Uterus (tissue), 4 donors: ENCODE measurements around the gene VTA1. TPM values are rescaled to one million over a fixed set of nuclear protein-coding genes. Genes with fewer than 3 reads are reported as not detected.
"Not testable (repeated sequence)": the region's sequence is repeated elsewhere in the genome, so short reads cannot be mapped to it uniquely, and the experiment has no call there.

ENCODE experiments used
- DNase-seq, 2 donors: peaks; one replicate each; pipeline ENCODE4 v3.0.0-alpha.2; 2019 to 2020
- H3K27ac ChIP-seq, 2 donors: fragments of 200-600 bp; sonication (generic); 1 replicate in 1 of 2; 2 replicates in 1 of 2; pipeline ENCODE4 v1.5.1; 2016 to 2018
- H3K27me3 ChIP-seq, 2 donors: fragments of 200-600 bp; sonication (generic); one replicate each; pipeline ENCODE4 v1.5.1; 2018 to 2019; ENCODE audit warnings: control low read depth in 1 of 2
- H3K36me3 ChIP-seq, 2 donors: fragments of 200-600 bp; sonication (generic); one replicate each; pipeline ENCODE4 v1.5.1; 2019; ENCODE audit warnings: control low read depth in 1 of 2
- H3K4me1 ChIP-seq, 2 donors: fragments of 200-600 bp; sonication (generic); one replicate each; pipeline ENCODE4 v1.5.1; 2018 to 2019; ENCODE audit warnings: control low read depth in 1 of 2
- H3K4me3 ChIP-seq, 2 donors: fragments of 200-600 bp; sonication (generic); 1 replicate in 1 of 2; 2 replicates in 1 of 2; pipeline ENCODE4 v1.5.1; 2018 to 2019; ENCODE audit warnings: mild to moderate bottlenecking in 1 of 2
- H3K9me3 ChIP-seq, 2 donors: fragments of 200-600 bp; sonication (generic); one replicate each; pipeline ENCODE4 v1.5.1; 2019; ENCODE audit warnings: control low read depth in 1 of 2
- POLR2A ChIP-seq, 2 donors: fragments of 450-650 bp; IDR thresholded peaks; one replicate each; pipeline ENCODE4 v1.6.1; 2016; ENCODE audit warnings: antibody characterized with exemption in 2 of 2, mild to moderate bottlenecking in 1 of 2, moderate library complexity in 1 of 2
- intact Hi-C: fragments of 100-400 bp; cut with DNase I; formaldehyde crosslinking; loops from one replicate; pipeline ENCODE4 v1.15.1; 2023; ENCODE audit warnings: low total_unique reads
- total RNA-seq, 4 donors: library from RNA; depleted of rRNA in 3 of 4; stranded (reverse); fragments of >200 nt in 3 of 4; gene quantifications; one replicate each; pipeline versions ENCODE4 v1.1.0 to v1.2.4, GENCODE V29; 2014 to 2023
- TF ChIP-seq, protein P1 (sequence below), 4 experiments: fragments of 200-600 bp in 2 of 4; fragments of 450-650 bp in 2 of 4; sonication (generic) in 2 of 4; IDR thresholded peaks; one replicate each; pipeline ENCODE4 v1.5.1; 2016 to 2019; ENCODE audit warnings: antibody characterized with exemption in 4 of 4, mild to moderate bottlenecking in 2 of 4, moderate library complexity in 1 of 4
- donor health status: DM: yes; HTN: yes; CAD: no.

The VTA1 gene
- total RNA-seq, 4 donors from 2014 or later, result 25.9 to 68.7 (median 38.2) TPM

- Histone ChIP-seq H3K27ac (no peak overlapping the region), H3K4me1 (peaks cover 0 to 10% of the 10 kb centered on the region in 2 donors), H3K36me3 (no peaks in the 10 kb centered on the region), H3K9me3 (no peaks in the 10 kb centered on the region), H3K4me3 (no peak overlapping the region), H3K27me3 (no peaks in the 10 kb centered on the region)
- TF ChIP-seq, protein P1, sequence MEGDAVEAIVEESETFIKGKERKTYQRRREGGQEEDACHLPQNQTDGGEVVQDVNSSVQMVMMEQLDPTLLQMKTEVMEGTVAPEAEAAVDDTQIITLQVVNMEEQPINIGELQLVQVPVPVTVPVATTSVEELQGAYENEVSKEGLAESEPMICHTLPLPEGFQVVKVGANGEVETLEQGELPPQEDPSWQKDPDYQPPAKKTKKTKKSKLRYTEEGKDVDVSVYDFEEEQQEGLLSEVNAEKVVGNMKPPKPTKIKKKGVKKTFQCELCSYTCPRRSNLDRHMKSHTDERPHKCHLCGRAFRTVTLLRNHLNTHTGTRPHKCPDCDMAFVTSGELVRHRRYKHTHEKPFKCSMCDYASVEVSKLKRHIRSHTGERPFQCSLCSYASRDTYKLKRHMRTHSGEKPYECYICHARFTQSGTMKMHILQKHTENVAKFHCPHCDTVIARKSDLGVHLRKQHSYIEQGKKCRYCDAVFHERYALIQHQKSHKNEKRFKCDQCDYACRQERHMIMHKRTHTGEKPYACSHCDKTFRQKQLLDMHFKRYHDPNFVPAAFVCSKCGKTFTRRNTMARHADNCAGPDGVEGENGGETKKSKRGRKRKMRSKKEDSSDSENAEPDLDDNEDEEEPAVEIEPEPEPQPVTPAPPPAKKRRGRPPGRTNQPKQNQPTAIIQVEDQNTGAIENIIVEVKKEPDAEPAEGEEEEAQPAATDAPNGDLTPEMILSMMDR (IDR thresholded peaks at IDR 0.05), result no peak
- no peak for TF ChIP-seq POLR2A (IDR thresholded peaks at IDR 0.05)
- intact Hi-C loops, result no loop called here
- DNase-seq, result no peak
Measured at GRCh38 chr6:142152746-142153145, 5.7 kb downstream of the VTA1 start.

- intact Hi-C loops, result no loop called here
- no peak for DNase-seq
- TF ChIP-seq, protein P1 (IDR thresholded peaks at IDR 0.05), result no peak
- TF ChIP-seq POLR2A (IDR thresholded peaks at IDR 0.05), result no peak
- H3K36me3 ChIP-seq, result no peaks in the 10 kb centered on the region
- no peaks in the 10 kb centered on the region for H3K9me3 ChIP-seq
- H3K4me3 ChIP-seq, result no peak overlapping the region
- no peak overlapping the region for H3K27ac ChIP-seq
- no peaks in the 10 kb centered on the region for H3K27me3 ChIP-seq
- peaks cover 0 to 6% of the 10 kb centered on the region in 2 donors for H3K4me1 ChIP-seq
Measured at GRCh38 chr6:142153196-142153595, 6.1 kb downstream of the VTA1 start.

DNA sequence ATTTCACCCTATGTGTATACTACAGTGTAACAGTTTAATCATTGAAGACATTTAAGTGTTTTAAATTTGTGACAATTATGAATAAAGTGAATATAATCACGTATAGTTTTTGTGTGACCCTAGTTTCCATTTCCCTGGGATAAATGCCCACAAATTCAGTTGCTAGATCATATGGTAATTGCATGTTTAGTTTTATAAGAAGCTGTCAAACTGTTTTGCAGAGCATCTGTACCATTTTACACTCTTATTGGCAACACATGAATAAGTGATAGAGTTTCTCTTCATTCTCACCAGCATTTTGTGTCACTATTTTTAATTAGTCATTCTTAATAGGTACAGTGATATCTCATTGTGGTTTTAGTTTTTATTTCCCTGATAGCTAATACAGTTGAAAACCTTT lies 7.3 kb downstream of the VTA1 start:
- DNase-seq, result no peak
- H3K4me3 ChIP-seq, result no peak overlapping the region
- no peak overlapping the region for H3K27ac ChIP-seq
- H3K4me1 ChIP-seq, result peaks cover 0 to 3% of the 10 kb centered on the region in 2 donors
- H3K27me3 ChIP-seq, result no peaks in the 10 kb centered on the region
- no peaks in the 10 kb centered on the region for H3K9me3 ChIP-seq
- intact Hi-C loops, result no loop called here
- no peak for TF ChIP-seq POLR2A (IDR thresholded peaks at IDR 0.05)
- TF ChIP-seq, protein P1 (IDR thresholded peaks at IDR 0.05), result no peak
- H3K36me3 ChIP-seq, result no peaks in the 10 kb centered on the region

DNA sequence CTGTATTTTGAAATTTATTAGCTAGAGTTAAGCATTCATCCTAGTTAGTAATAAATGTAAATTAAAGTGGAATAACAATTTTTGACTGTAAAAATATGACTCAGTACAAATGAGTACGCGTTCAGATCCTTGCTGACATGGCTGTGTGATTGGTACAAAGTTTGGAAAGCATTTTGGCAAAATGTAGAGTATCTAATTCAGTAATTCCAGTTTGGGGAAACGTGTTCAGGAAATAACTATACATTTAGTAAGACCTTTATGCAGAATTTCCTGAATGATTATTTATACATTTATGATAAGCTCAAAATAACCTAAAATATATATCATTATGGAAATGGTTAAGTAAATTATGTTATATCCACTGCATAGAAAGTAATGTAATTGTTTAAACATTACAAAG lies 8.0 kb downstream of the VTA1 start:
- H3K27ac ChIP-seq, result no peak overlapping the region
- no peak for DNase-seq
- H3K27me3 ChIP-seq, result no peaks in the 10 kb centered on the region
- H3K4me1 ChIP-seq, result peaks cover 0 to 3% of the 10 kb centered on the region in 2 donors
- intact Hi-C loops, result no loop called here
- no peak overlapping the region for H3K4me3 ChIP-seq
- no peaks in the 10 kb centered on the region for H3K9me3 ChIP-seq
- no peak for TF ChIP-seq POLR2A (IDR thresholded peaks at IDR 0.05)
- TF ChIP-seq, protein P1 (IDR thresholded peaks at IDR 0.05), result no peak
- H3K36me3 ChIP-seq, result no peaks in the 10 kb centered on the region

DNA sequence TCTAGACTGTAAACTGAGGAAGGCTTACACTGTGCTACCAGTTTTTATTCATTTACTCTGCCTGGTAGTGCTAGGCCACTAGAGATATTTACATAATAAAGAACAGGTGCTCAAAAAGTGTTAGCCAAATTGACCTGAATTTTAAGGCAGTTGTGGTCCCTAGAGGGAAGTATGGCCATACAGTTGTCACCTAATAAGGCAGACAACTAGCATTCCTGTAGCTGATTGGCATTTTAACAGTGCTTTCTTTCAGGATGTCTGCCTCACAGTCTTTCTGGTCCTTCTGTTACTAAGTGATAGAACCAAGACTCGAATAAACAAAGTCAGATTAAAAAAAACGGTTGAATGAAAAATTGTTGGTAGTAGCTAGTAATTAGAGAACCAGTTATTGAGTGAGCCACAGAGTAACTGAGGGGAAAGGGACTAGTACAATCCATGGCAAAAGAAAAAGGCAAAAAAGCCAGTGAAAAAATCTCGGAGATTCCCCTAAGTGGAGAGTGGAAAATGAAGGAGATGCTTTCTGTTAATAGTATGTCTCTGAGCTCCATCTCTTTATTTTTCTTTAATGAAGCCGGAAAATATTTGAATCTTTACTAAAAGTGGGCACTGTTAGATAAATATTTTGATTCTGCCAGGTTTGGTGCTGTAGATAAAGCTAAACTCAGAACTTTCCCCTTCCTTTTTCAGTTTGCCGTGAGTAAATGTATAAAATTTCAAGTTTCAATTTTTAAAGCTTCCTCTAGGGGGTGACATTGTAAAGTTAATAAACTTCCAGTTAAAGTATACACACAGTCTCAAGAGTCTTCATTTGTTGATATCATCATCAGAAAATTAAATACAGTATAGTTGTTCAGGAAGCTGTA lies 9.1 kb downstream of the VTA1 start:
- DNase-seq, result no peak
- no peak for TF ChIP-seq POLR2A (IDR thresholded peaks at IDR 0.05)
- TF ChIP-seq, protein P1 (IDR thresholded peaks at IDR 0.05), result peak in 3 of 4 experiments; percentile 9 to 10 (median 9)
- H3K27ac ChIP-seq, result no peak overlapping the region
- H3K4me3 ChIP-seq, result no peak overlapping the region
- peaks cover 0 to 3% of the 10 kb centered on the region in 2 donors for H3K4me1 ChIP-seq
- H3K9me3 ChIP-seq, result no peaks in the 10 kb centered on the region
- H3K36me3 ChIP-seq, result no peaks in the 10 kb centered on the region
- H3K27me3 ChIP-seq, result no peaks in the 10 kb centered on the region
- intact Hi-C loops, result no loop called here

- H3K27me3 ChIP-seq, H3K36me3 ChIP-seq, H3K9me3 ChIP-seq, DNase-seq, H3K4me1 ChIP-seq, intact Hi-C loops, H3K27ac ChIP-seq, H3K4me3 ChIP-seq: not testable (repeated sequence)
Measured at GRCh38 chr6:142156758-142157068, 9.7 kb downstream of the VTA1 start.
